GM23248 (cell line): Measurements from ENCODE around the gene SPTLC2.

ENCODE experiments used
- EZH2 ChIP-seq: fragments of 200-600 bp; sonication (generic); IDR thresholded peaks from 2 replicates; pipeline ENCODE4 v1.6.1; 2018; ENCODE audit warnings: antibody characterized with exemption, mild to moderate bottlenecking; ENCODE audit not compliant: insufficient read depth, poor library complexity, severe bottlenecking
- EZH2phosphoT487 ChIP-seq: fragments of 200-600 bp; sonication (generic); IDR thresholded peaks from 2 replicates; pipeline ENCODE4 v1.6.1; 2018; ENCODE audit warnings: antibody characterized with exemption, moderate library complexity, mild to moderate bottlenecking, low read depth; ENCODE audit not compliant: insufficient read depth

GRCh38 chr14:77607741-77608302 is 8.6 kb downstream of the SPTLC2 start:
- no peak for TF ChIP-seq EZH2
- TF ChIP-seq EZH2phosphoT487 = no peak
